DOHH2 (cell line): ENCODE data around the gene ASF1A.

Experiments
- CTCF ChIP-seq: fragments of 200-600 bp; sonication (generic); IDR thresholded peaks from one replicate; pipeline ENCODE4 v1.5.1; 2014; ENCODE audit warnings: antibody characterized with exemption, mild to moderate bottlenecking, low read depth, low read length; ENCODE audit not compliant: poor library complexity, severe bottlenecking
- EZH2phosphoT487 ChIP-seq: fragments of 200-600 bp; sonication (generic); IDR thresholded peaks from 2 replicates; pipeline ENCODE4 v1.6.1; 2017; ENCODE audit warnings: borderline replicate concordance, mild to moderate bottlenecking, antibody characterized with exemption, low read length, moderate library complexity, mixed read lengths

- no peak for TF ChIP-seq CTCF
- TF ChIP-seq EZH2phosphoT487, result no peak
Measured at GRCh38 chr6:118895261-118895560, 1.3 kb downstream of the ASF1A start.
